Activated B cell treated with CpG ODN at 0.5 μM for 24 hours (primary cell): Measurements from ENCODE around the gene LAMTOR5. TPM values are rescaled to one million over a fixed set of nuclear protein-coding genes. Genes with fewer than 3 reads are reported as not detected.
"Not testable (repeated sequence)": the region's sequence is repeated elsewhere in the genome, so short reads cannot be mapped to it uniquely, and the experiment has no call there.

Source experiments
- ATAC-seq: fragments of 200-7000 bp; cut with Tn5 transposase; one replicate; pipeline ENCODE4 v1.10.0; 2021; ENCODE audit warnings: low read depth, mild to moderate bottlenecking, moderate library complexity
- CTCF ChIA-PET: fragments of 350-600 bp; sonication (Branson Sonifier 250); formaldehyde crosslinking; loops from one replicate; lab custom pipeline; 2021; ENCODE audit warnings: antibody characterized with exemption; lab: Charles Lee
- POLR2A ChIA-PET: fragments of 350-600 bp; sonication (Branson Sonifier 250); formaldehyde crosslinking; loops from one replicate; lab custom pipeline; 2021; ENCODE audit warnings: antibody characterized with exemption; lab: Charles Lee
- DNase-seq: peaks from one replicate; pipeline ENCODE4 v3.0.0; 2022
- H3K27ac Mint-ChIP-seq: one replicate; pipeline ENCODE4 v1.8.0; 2020; ENCODE audit warnings: mixed read lengths
- H3K27me3 Mint-ChIP-seq: one replicate; pipeline ENCODE4 v1.8.0; 2021; ENCODE audit warnings: mixed read lengths
- H3K36me3 Mint-ChIP-seq: one replicate; pipeline ENCODE4 v1.8.0; 2021; ENCODE audit warnings: low read depth, mixed read lengths
- H3K4me1 Mint-ChIP-seq: one replicate; pipeline ENCODE4 v1.8.0; 2021; ENCODE audit warnings: mixed read lengths
- H3K4me3 Mint-ChIP-seq: one replicate; pipeline ENCODE4 v1.8.0; 2020; ENCODE audit warnings: mild to moderate bottlenecking, mixed read lengths
- H3K9me3 Mint-ChIP-seq: one replicate; pipeline ENCODE4 v1.8.0; 2020; ENCODE audit warnings: mixed read lengths
- intact Hi-C: fragments of 100-400 bp; cut with micrococcal nuclease; formaldehyde crosslinking; loops from one replicate; pipeline ENCODE4 v1.15.1; 2024
- total RNA-seq: library from RNA; stranded (reverse); gene quantifications from 2 replicates; pipeline ENCODE4 v1.2.3, GENCODE V29; 2022
- TF ChIP-seq, protein P1 (sequence below): fragments of 200-600 bp; IDR thresholded peaks from one replicate; pipeline ENCODE4 v1.8.0; 2022; ENCODE audit warnings: antibody characterized with exemption, mild to moderate bottlenecking

Gene LAMTOR5
- total RNA-seq, 1 donor from 2014 or later, result 160 TPM

- peaks cover 8% of the 10 kb centered on the region for H3K27me3 Mint-ChIP-seq
- H3K27ac Mint-ChIP-seq, result no peak overlapping the region
- no peak overlapping the region for H3K4me3 Mint-ChIP-seq
- TF ChIP-seq, protein P1, sequence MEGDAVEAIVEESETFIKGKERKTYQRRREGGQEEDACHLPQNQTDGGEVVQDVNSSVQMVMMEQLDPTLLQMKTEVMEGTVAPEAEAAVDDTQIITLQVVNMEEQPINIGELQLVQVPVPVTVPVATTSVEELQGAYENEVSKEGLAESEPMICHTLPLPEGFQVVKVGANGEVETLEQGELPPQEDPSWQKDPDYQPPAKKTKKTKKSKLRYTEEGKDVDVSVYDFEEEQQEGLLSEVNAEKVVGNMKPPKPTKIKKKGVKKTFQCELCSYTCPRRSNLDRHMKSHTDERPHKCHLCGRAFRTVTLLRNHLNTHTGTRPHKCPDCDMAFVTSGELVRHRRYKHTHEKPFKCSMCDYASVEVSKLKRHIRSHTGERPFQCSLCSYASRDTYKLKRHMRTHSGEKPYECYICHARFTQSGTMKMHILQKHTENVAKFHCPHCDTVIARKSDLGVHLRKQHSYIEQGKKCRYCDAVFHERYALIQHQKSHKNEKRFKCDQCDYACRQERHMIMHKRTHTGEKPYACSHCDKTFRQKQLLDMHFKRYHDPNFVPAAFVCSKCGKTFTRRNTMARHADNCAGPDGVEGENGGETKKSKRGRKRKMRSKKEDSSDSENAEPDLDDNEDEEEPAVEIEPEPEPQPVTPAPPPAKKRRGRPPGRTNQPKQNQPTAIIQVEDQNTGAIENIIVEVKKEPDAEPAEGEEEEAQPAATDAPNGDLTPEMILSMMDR, result no peak
- ChIA-PET POLR2A (no interaction called here), CTCF (interaction anchor here (0.7 kb wide), 1 partner anchor 218 kb away, joined by 3 read pairs; no protein-coding TSS in a partner anchor)
- intact Hi-C loops, result no loop called here
- DNase-seq (no peak), ATAC-seq (no peak)
- no peaks in the 10 kb centered on the region for H3K9me3 Mint-ChIP-seq
- H3K36me3 Mint-ChIP-seq, result no peaks in the 10 kb centered on the region
- H3K4me1 Mint-ChIP-seq, result no peaks in the 10 kb centered on the region
These were observed 13.6 kb upstream of the LAMTOR5 start for GRCh38 chr1:110420874-110421793.

GRCh38 chr1:110420023-110420662 is 12.6 kb upstream of the LAMTOR5 start:
- Mint-ChIP-seq H3K36me3 (no peaks in the 10 kb centered on the region), H3K27me3 (peaks cover 8% of the 10 kb centered on the region), H3K4me3 (no peak overlapping the region), H3K27ac (no peak overlapping the region), H3K4me1 (no peaks in the 10 kb centered on the region), H3K9me3 (no peaks in the 10 kb centered on the region)
- CTCF ChIA-PET, result interaction anchor here (0.7 kb wide), 1 partner anchor 217 kb away, joined by 3 read pairs; no protein-coding TSS in a partner anchor
- DNase-seq (no peak), ATAC-seq (no peak)
- POLR2A ChIA-PET, result no interaction called here
- TF ChIP-seq, protein P1, result no peak
- intact Hi-C loops, result no loop called here

DNA sequence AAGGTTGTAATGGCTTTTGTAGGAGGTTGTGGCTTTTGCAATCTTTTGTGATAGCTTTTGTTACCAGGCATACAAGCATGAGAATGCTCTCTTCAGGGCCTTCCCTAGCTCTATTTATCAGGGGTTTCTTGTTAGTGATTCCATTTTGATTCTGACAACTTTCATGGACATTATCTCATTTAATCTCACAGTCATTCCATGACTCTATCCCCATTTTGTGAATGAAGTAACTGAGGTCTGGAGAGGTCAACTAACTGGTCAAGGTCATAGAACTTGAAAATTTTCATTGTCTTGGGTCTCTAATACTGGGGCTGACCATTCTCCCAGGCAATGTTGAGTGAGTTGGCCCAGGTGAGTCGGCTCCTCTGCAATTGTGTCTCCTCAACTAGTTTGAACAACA is 11.2 kb upstream of the LAMTOR5 start:
- CTCF ChIA-PET, result interaction anchor here (1.6 kb wide), 1 partner anchor 41 kb away, joined by 3 read pairs; no protein-coding TSS in a partner anchor
- peaks cover 3% of the 10 kb centered on the region for H3K27me3 Mint-ChIP-seq

GRCh38 chr1:110413045-110413444 is 5.6 kb upstream of the LAMTOR5 start:
- peak overlapping the region; percentile 66 for H3K4me3 Mint-ChIP-seq
- H3K36me3 Mint-ChIP-seq, DNase-seq, ATAC-seq, H3K9me3 Mint-ChIP-seq, H3K27me3 Mint-ChIP-seq: not testable (repeated sequence)
- peaks cover 19% of the 10 kb centered on the region for H3K4me1 Mint-ChIP-seq
- H3K27ac Mint-ChIP-seq, result peak overlapping the region; percentile 67
- intact Hi-C loops, result loop anchor here (2.0 kb wide), 1 partner anchor 370 kb away; no protein-coding TSS in a partner anchor
- ChIA-PET CTCF (interaction anchor here (0.6 to 4.5 kb wide), 16 partner anchors 10 to 216 kb away, joined by 3 to 79 read pairs (median 6); partner anchors contain the start of gene RBM15), POLR2A (interaction anchor here (3.1 to 8.7 kb wide), 2 partner anchors 47 to 74 kb away, joined by 10 to 149 read pairs; partner anchors contain the start of gene RBM15)

More for the DNA sequence above, 11.2 kb upstream of the LAMTOR5 start:
- Mint-ChIP-seq H3K4me1 (no peaks in the 10 kb centered on the region), H3K27ac (no peak overlapping the region), H3K9me3 (no peaks in the 10 kb centered on the region), H3K4me3 (no peak overlapping the region), H3K36me3 (no peaks in the 10 kb centered on the region)
- TF ChIP-seq, protein P1, result no peak
- intact Hi-C loops, result no loop called here
- DNase-seq, result no peak
- ATAC-seq, result no peak
- POLR2A ChIA-PET, result no interaction called here

DNA sequence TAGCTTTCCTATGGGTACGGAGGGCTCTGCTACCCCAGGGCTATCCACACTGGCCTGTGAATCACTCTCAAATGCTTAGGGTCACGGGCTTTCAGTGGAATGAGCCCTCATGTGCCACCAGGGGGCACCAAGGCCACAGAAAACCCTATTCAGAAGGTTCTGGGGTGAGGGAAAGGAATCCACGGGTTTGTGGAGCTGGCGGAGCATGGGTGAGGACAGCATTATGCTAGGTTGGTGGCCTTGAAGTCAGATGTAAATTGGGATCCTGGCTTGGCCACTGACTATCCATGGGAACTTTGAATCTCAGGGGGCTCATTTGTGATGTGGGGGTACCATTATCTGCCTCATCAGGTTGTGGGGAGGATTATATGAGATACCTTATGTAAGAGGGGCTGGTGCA is 5.1 kb upstream of the LAMTOR5 start:
- Mint-ChIP-seq H3K4me1 (peaks cover 23% of the 10 kb centered on the region), H3K36me3 (peaks cover 4% of the 10 kb centered on the region), H3K27me3 (no peaks in the 10 kb centered on the region), H3K9me3 (no peaks in the 10 kb centered on the region), H3K27ac (peak overlapping the region; percentile 67), H3K4me3 (peak overlapping the region; percentile 66)
- ATAC-seq, result peak; percentile 66
- ChIA-PET CTCF (interaction anchor here (1.0 to 4.5 kb wide), 16 partner anchors 11 to 216 kb away, joined by 3 to 79 read pairs (median 6); partner anchors contain the start of gene RBM15), POLR2A (interaction anchor here (1.0 to 8.7 kb wide), 3 partner anchors 28 to 74 kb away, joined by 3 to 149 read pairs (median 10); partner anchors contain the start of gene RBM15)
- TF ChIP-seq, protein P1, result no peak
- intact Hi-C loops, result loop anchor here (1.0 to 2.0 kb wide), 6 partner anchors 28 to 370 kb away; partner anchors contain the start of gene KCNC4
- DNase-seq, result peak; percentile 56
